H1 (cell line): Measurements from ENCODE around the gene TOM1. TPM values are rescaled to one million over a fixed set of nuclear protein-coding genes. Genes with fewer than 3 reads are reported as not detected.

ENCODE experiments used
- CTCF ChIA-PET: fragments of 300-600 bp; sonication (Branson Sonifier 250); formaldehyde crosslinking; loops from one replicate; lab custom pipeline; 2021; ENCODE audit not compliant: partially characterized antibody; lab: Charles Lee
- POLR2A ChIA-PET: fragments of 300-600 bp; sonication (Branson Sonifier 250); formaldehyde crosslinking; loops from one replicate; lab custom pipeline; 2021; ENCODE audit warnings: inconsistent platforms; ENCODE audit not compliant: partially characterized antibody; lab: Charles Lee
- DNase-seq, 2 experiments: peaks; one replicate each; pipeline versions ENCODE4 v3.0.0 to v3.0.0-alpha.2; 2010 to 2022; ENCODE audit warnings: low spot score in 2 of 2, low read depth in 1 of 2, mixed read lengths in 1 of 2
- FAIRE-seq: peaks from 2 replicates; lab custom pipeline; 2011; peaks lifted over from hg19 to GRCh38; lab: Jason Lieb, UNC
- H2AFZ ChIP-seq: 2 replicates; pipeline ENCODE4 v1.8.1; 2012; ENCODE audit warnings: low read length, inconsistent platforms
- H2AK5ac ChIP-seq: 2 replicates; pipeline ENCODE4 v1.6.1; 2013; ENCODE audit warnings: low read depth, low read length
- H2BK120ac ChIP-seq: replicated peaks from 2 replicates; pipeline ENCODE3; 2013; ENCODE audit warnings: low read depth, low read length, inconsistent platforms
- H2BK12ac ChIP-seq: 2 replicates; pipeline ENCODE4 v1.6.1; 2013; ENCODE audit warnings: low read depth, low read length
- H2BK15ac ChIP-seq: 2 replicates; pipeline ENCODE4 v1.6.1; 2013; ENCODE audit warnings: low read length
- H2BK20ac ChIP-seq: 2 replicates; pipeline ENCODE4 v1.6.1; 2013; ENCODE audit warnings: low read length
- H2BK5ac ChIP-seq: 2 replicates; pipeline ENCODE4 v1.6.1; 2013; ENCODE audit warnings: low read depth, low read length
- H3K14ac ChIP-seq: 2 replicates; pipeline ENCODE4 v1.6.1; 2013; ENCODE audit warnings: inconsistent platforms; ENCODE audit not compliant: insufficient read length
- H3K18ac ChIP-seq: 2 replicates; pipeline ENCODE4 v1.6.1; 2013; ENCODE audit warnings: low read length; ENCODE audit errors: extremely low read depth
- H3K23ac ChIP-seq: 2 replicates; pipeline ENCODE4 v1.6.1; 2013; ENCODE audit warnings: inconsistent platforms; ENCODE audit not compliant: insufficient read length
- H3K23me2 ChIP-seq: 2 replicates; pipeline ENCODE4 v1.6.1; 2013; ENCODE audit warnings: low read depth, low read length
- H3K27ac ChIP-seq: 2 replicates; pipeline ENCODE4 v1.6.1; 2011; ENCODE audit warnings: low read depth, low read length, inconsistent platforms
- H3K27me3 ChIP-seq, 4 experiments: replicated peaks in 1 of 4; 1 replicate in 1 of 4; 2 replicates in 3 of 4; pipeline versions ENCODE4 v1.6.1 to v1.8.1; 2011 to 2013; ENCODE audit warnings: low read length in 3 of 4, mild to moderate bottlenecking in 3 of 4, inconsistent platforms in 2 of 4, mixed read lengths in 2 of 4, moderate library complexity in 1 of 4; ENCODE audit not compliant: control insufficient read depth in 3 of 4, insufficient read depth in 3 of 4; ENCODE audit errors: extremely low read depth in 1 of 4
- H3K36me3 ChIP-seq, 4 experiments: 2 replicates each; pipeline versions ENCODE4 v1.6.1 to v1.8.1; 2011 to 2013; ENCODE audit warnings: mild to moderate bottlenecking in 4 of 4, low read length in 3 of 4, moderate library complexity in 2 of 4, control low read depth in 1 of 4, inconsistent platforms in 1 of 4; ENCODE audit not compliant: insufficient read depth in 4 of 4, control insufficient read depth in 2 of 4
- H3K4ac ChIP-seq: replicated peaks from 2 replicates; pipeline ENCODE3; 2013; ENCODE audit warnings: low read length, low read depth, mixed read lengths, inconsistent platforms; ENCODE audit not compliant: insufficient read length
- H3K4me1 ChIP-seq, 4 experiments: replicated peaks in 1 of 4; 1 replicate in 1 of 4; 2 replicates in 3 of 4; pipeline versions ENCODE4 v1.6.1 to v1.8.1; 2011 to 2013; ENCODE audit warnings: low read length in 3 of 4, inconsistent platforms in 2 of 4, mixed read lengths in 1 of 4; ENCODE audit not compliant: insufficient read depth in 4 of 4, control insufficient read depth in 3 of 4
- H3K4me2 ChIP-seq, 2 experiments: 2 replicates each; pipeline versions ENCODE4 v1.6.1 to v1.8.1; 2011 to 2013; ENCODE audit warnings: low read depth in 2 of 2, low read length in 2 of 2, control low read depth in 1 of 2, inconsistent platforms in 1 of 2, mild to moderate bottlenecking in 1 of 2; ENCODE audit not compliant: insufficient read depth in 1 of 2
- H3K4me3 ChIP-seq, 4 experiments: fragments of 200-600, 300-600 bp in 1 of 4; sonication (generic), shearing (Covaris generic), sonication (Bioruptor Twin) in 1 of 4; 2 replicates each; pipeline versions ENCODE4 v1.5.1 to v1.8.1; 2011 to 2016; ENCODE audit warnings: low read length in 4 of 4, low read depth in 3 of 4, control low read depth in 2 of 4, inconsistent platforms in 2 of 4, mild to moderate bottlenecking in 2 of 4, mixed read lengths in 1 of 4, moderate library complexity in 1 of 4; ENCODE audit not compliant: insufficient read depth in 2 of 4; ENCODE audit errors: extremely low read depth in 1 of 4
- H3K56ac ChIP-seq: replicated peaks from 2 replicates; pipeline ENCODE3; 2013; ENCODE audit warnings: low read depth, mild to moderate bottlenecking, mixed read lengths, low read length, inconsistent platforms; ENCODE audit not compliant: insufficient read length
- H3K79me1 ChIP-seq: 2 replicates; pipeline ENCODE4 v1.6.1; 2013; ENCODE audit warnings: low read depth, low read length, control low read depth
- H3K79me2 ChIP-seq, 2 experiments: 2 replicates each; pipeline versions ENCODE4 v1.6.1 to v1.8.1; 2012 to 2013; ENCODE audit warnings: low read length in 2 of 2, mild to moderate bottlenecking in 2 of 2, inconsistent platforms in 1 of 2; ENCODE audit not compliant: insufficient read depth in 2 of 2, control insufficient read depth in 1 of 2
- H3K9ac ChIP-seq, 4 experiments: replicated peaks in 1 of 4; 1 replicate in 1 of 4; 2 replicates in 3 of 4; pipeline versions ENCODE4 v1.6.1 to v1.8.1; 2011 to 2013; ENCODE audit warnings: low read depth in 3 of 4, low read length in 3 of 4, control low read depth in 2 of 4, mild to moderate bottlenecking in 2 of 4, moderate library complexity in 2 of 4, inconsistent platforms in 1 of 4; ENCODE audit errors: extremely low read depth in 1 of 4
- H3K9me3 ChIP-seq, 2 experiments: 2 replicates each; pipeline versions ENCODE4 v1.6.1 to v1.8.1; 2012 to 2013; ENCODE audit warnings: mild to moderate bottlenecking in 2 of 2, moderate library complexity in 2 of 2, control low read depth in 1 of 2, inconsistent platforms in 1 of 2, low read depth in 1 of 2, low read length in 1 of 2, mixed read lengths in 1 of 2; ENCODE audit not compliant: insufficient read depth in 2 of 2
- H4K20me1 ChIP-seq, 2 experiments: replicated peaks in 1 of 2; 2 replicates each; pipeline versions ENCODE3 to v1.8.1; 2011 to 2013; ENCODE audit warnings: inconsistent platforms in 2 of 2, low read length in 2 of 2, mild to moderate bottlenecking in 1 of 2; ENCODE audit not compliant: insufficient read depth in 2 of 2, control insufficient read depth in 1 of 2
- H4K5ac ChIP-seq: 2 replicates; pipeline ENCODE4 v1.6.1; 2013; ENCODE audit warnings: low read length, low read depth, mixed read lengths, inconsistent platforms; ENCODE audit not compliant: insufficient read length
- H4K8ac ChIP-seq: 2 replicates; pipeline ENCODE4 v1.8.0; 2013; ENCODE audit warnings: mild to moderate bottlenecking, moderate library complexity, low read length, inconsistent platforms; ENCODE audit not compliant: insufficient read depth; ENCODE audit errors: extremely low read depth
- H4K91ac ChIP-seq: replicated peaks from 2 replicates; pipeline ENCODE3; 2013; ENCODE audit warnings: low read length, mixed read lengths, inconsistent platforms; ENCODE audit not compliant: insufficient read length
- FOSL1 ChIP-seq: IDR thresholded peaks from 2 replicates; pipeline ENCODE4 v1.6.1; 2011; ENCODE audit warnings: mild to moderate bottlenecking, low read depth, low read length, moderate library complexity; ENCODE audit not compliant: insufficient read depth
- PHF8 ChIP-seq: fragments of 200-600 bp; sonication (generic); conservative IDR thresholded peaks from 2 replicates; pipeline ENCODE4 v1.7.1; 2012; ENCODE audit warnings: low read depth, mild to moderate bottlenecking, inconsistent platforms, low read length, moderate library complexity
- WGBS, 2 experiments: shearing (Covaris generic) in 1 of 2; methylation state at CpG; one replicate each; pipeline versions ENCODE4 v1.1.6 to v1.1.7; 2013 to 2015; ENCODE audit warnings: low lambda C conversion rate in 2 of 2, mixed read lengths in 2 of 2, inconsistent platforms in 1 of 2, low coverage in 1 of 2, missing lambda C conversion rate in 1 of 2; ENCODE audit not compliant: insufficient replicate concordance in 2 of 2, insufficient coverage in 1 of 2, insufficient read length in 1 of 2; ENCODE audit errors: extremely low coverage in 1 of 2, missing lambda C conversion rate in 1 of 2; 5-methylcytosine and 5-hydroxymethylcytosine counted together
- polyA plus RNA-seq, 7 experiments: library from polyadenylated mRNA; depleted of rRNA in 3 of 7; stranded (reverse) in 5 of 7; unstranded in 2 of 7; fragments of >200 nt in 5 of 7; fragments of 200-250 nt in 2 of 7; gene quantifications; 1 replicate in 5 of 7; 2 replicates in 1 of 7; 4 replicates in 1 of 7; pipeline versions ENCODE4 v1.2.1 to v1.2.3, GENCODE V29; 2011 to 2013; ENCODE audit warnings: missing spikeins in 2 of 7, mixed read lengths in 2 of 7
- total RNA-seq: library from RNA; stranded (reverse); fragmentation: NEBNext Ultra II Directional; extraction: Animal tissue kit (Norgen Biotek cat#: 25700); gene quantifications from 2 replicates; pipeline ENCODE4 v1.2.1, GENCODE V29; 2021

TOM1 gene
- total and polyA plus RNA-seq, 2 of the 8 experiments (the other 6 are each of a cell fraction or from before 2014, with no cell fraction given), result 25.1 to 39.2 TPM

GRCh38 chr22:35349368-35349703 lies 49.6 kb downstream of the TOM1 start:
- H3K9me3 ChIP-seq, result no peaks in the 10 kb centered on the region
- no peak overlapping the region for H3K56ac ChIP-seq
- peaks cover 1% of the 10 kb centered on the region in 2 experiments for H4K20me1 ChIP-seq
- no peak overlapping the region for H3K4me2 ChIP-seq
- no peak overlapping the region for H3K18ac ChIP-seq
- H2BK120ac ChIP-seq, result no peak overlapping the region
- H3K27ac ChIP-seq, result no peak overlapping the region
- no peak overlapping the region for H3K14ac ChIP-seq
- no peak overlapping the region for H3K9ac ChIP-seq
- no peak overlapping the region for H3K4me3 ChIP-seq
- CTCF ChIA-PET, result interaction anchor here (0.6 to 4.2 kb wide), 8 partner anchors 10 to 233 kb away, joined by 3 to 31 read pairs (median 8); no protein-coding TSS in a partner anchor
- no peak overlapping the region for H2AFZ ChIP-seq
- no peaks in the 10 kb centered on the region for H3K36me3 ChIP-seq
- FAIRE-seq (no peak), DNase-seq (no peak)
- H2BK5ac ChIP-seq, result no peak overlapping the region; the same call in 1 of the 2 replicates
- peaks cover 0 to 4% (median 0%) of the 10 kb centered on the region in 4 experiments; a peak in 4 of 7 replicates for H3K27me3 ChIP-seq
- H3K4me1 ChIP-seq, result peaks cover 0 to 12% (median 5%) of the 10 kb centered on the region in 4 experiments; a peak in 5 of 7 replicates
- H3K23me2 ChIP-seq, result peaks cover 3% of the 10 kb centered on the region; the same call in 1 of the 2 replicates
- POLR2A ChIA-PET, result interaction anchor here (0.9 to 5.7 kb wide), 3 partner anchors 11 to 60 kb away, joined by 3 to 36 read pairs (median 4); no protein-coding TSS in a partner anchor
- no peak overlapping the region for H2BK15ac ChIP-seq
- H3K79me2 ChIP-seq, result no peaks in the 10 kb centered on the region
- H3K23ac ChIP-seq, result no peak overlapping the region
- no peaks in the 10 kb centered on the region for H3K79me1 ChIP-seq
- H3K4ac ChIP-seq, result peak overlapping the region; percentile 60
- H4K91ac ChIP-seq, result no peak overlapping the region
- no peak overlapping the region for H2AK5ac ChIP-seq
- 83% methylated on average over 9 of the region's 9 CpGs; no CpG with 5 or more reads in 1 of the 2 experiments for WGBS, 2 experiments
- no peak overlapping the region for H4K5ac ChIP-seq
- no peak overlapping the region for H2BK20ac ChIP-seq
- no peak overlapping the region for H4K8ac ChIP-seq
- no peak overlapping the region for H2BK12ac ChIP-seq
- TF ChIP-seq PHF8 (no peak), FOSL1 (no peak)
